Body of pancreas (tissue), 4 donors: ENCODE measurements around the gene MPZL3.

Experiments
- CTCF ChIP-seq, 7 experiments: fragments of 450-650 bp in 4 of 7; fragments of 200-600 bp in 3 of 7; sonication (generic) in 3 of 7; IDR thresholded peaks; one replicate each; pipeline ENCODE4 v1.5.1; 2016 to 2019; ENCODE audit warnings: antibody characterized with exemption in 7 of 7
- POLR2A ChIP-seq, 3 donors: fragments of 450-650 bp; IDR thresholded peaks; one replicate each; pipeline ENCODE4 v1.6.1; 2016; ENCODE audit warnings: antibody characterized with exemption in 3 of 3, mild to moderate bottlenecking in 2 of 3

GRCh38 chr11:118295199-118295598, 43.0 kb upstream of the MPZL3 start:
- TF ChIP-seq CTCF (IDR thresholded peaks at IDR 0.05): no peak
- no peak for TF ChIP-seq POLR2A (IDR thresholded peaks at IDR 0.05)
